Nucleus accumbens (tissue), 56 donors: ENCODE measurements around the gene ITLN2.
"Not testable (repeated sequence)": the region's sequence is repeated elsewhere in the genome, so short reads cannot be mapped to it uniquely, and the experiment has no call there.

Experiments used
- DNase-seq, 56 donors: peaks; one replicate each; lab custom pipeline; 2025; lab: John Stamatoyannopoulos, UW

Gene ITLN2

GRCh38 chr1:160954158-160955104, at the start of gene ITLN2:
Gene ITLN2, minus strand, starts transcription at chr1:160954809. Its CDS starts 68 bp downstream, at chr1:160954741.
- DNase-seq, result no peak

- DNase-seq, result no peak
Observed at GRCh38 chr1:161001525-161001924, 46.9 kb upstream of the ITLN2 start.

GRCh38 chr1:161000736-161001480, 46.3 kb upstream of the ITLN2 start:
- no peak for DNase-seq

GRCh38 chr1:160999376-160999775, 44.8 kb upstream of the ITLN2 start:
- DNase-seq, result no peak

- DNase-seq, result peak in 27 of 56 donors; percentile 1 to 57 (median 11)
Observed at GRCh38 chr1:160997323-160998038, 42.9 kb upstream of the ITLN2 start.

- DNase-seq, result no peak
Observed at GRCh38 chr1:160996178-160996577, 41.6 kb upstream of the ITLN2 start.

- DNase-seq, result no peak
Observed at GRCh38 chr1:160993544-160994193, 39.1 kb upstream of the ITLN2 start.

- DNase-seq, result not testable (repeated sequence)
Observed at GRCh38 chr1:160992036-160992435, 37.4 kb upstream of the ITLN2 start.

GRCh38 chr1:160987359-160988050, 32.9 kb upstream of the ITLN2 start:
- DNase-seq, result no peak

GRCh38 chr1:160985723-160986122, 31.1 kb upstream of the ITLN2 start:
- DNase-seq, result no peak

GRCh38 chr1:160981584-160982411, 27.2 kb upstream of the ITLN2 start:
- DNase-seq, result peak in 7 of 56 donors; percentile 0 to 31 (median 12)

- DNase-seq, result no peak
Observed at GRCh38 chr1:160979286-160979685, 24.7 kb upstream of the ITLN2 start.

GRCh38 chr1:160978510-160978927, 23.9 kb upstream of the ITLN2 start:
- DNase-seq, result no peak

- no peak for DNase-seq
Observed at GRCh38 chr1:160975026-160975425, 20.4 kb upstream of the ITLN2 start.

GRCh38 chr1:160973491-160973890, 18.9 kb upstream of the ITLN2 start:
- DNase-seq, result no peak

- DNase-seq, result no peak
Observed at GRCh38 chr1:160972939-160973338, 18.3 kb upstream of the ITLN2 start.

- DNase-seq, result no peak
Observed at GRCh38 chr1:160971618-160972056, 17.0 kb upstream of the ITLN2 start.

- no peak for DNase-seq
Observed at GRCh38 chr1:160963521-160963920, 8.9 kb upstream of the ITLN2 start.

- no peak for DNase-seq
Observed at GRCh38 chr1:160961419-160961818, 6.8 kb upstream of the ITLN2 start.
